IMR-90 (cell line): Measurements from ENCODE around the gene KIF3B.

ENCODE experiments used
- CTCF ChIP-seq: conservative IDR thresholded peaks from 2 replicates; pipeline ENCODE4 v1.5.1; 2012; ENCODE audit warnings: mild to moderate bottlenecking, low read depth, low read length, improper control_type of control experiment
- MAFK ChIP-seq: IDR thresholded peaks from 2 replicates; pipeline ENCODE4 v1.6.1; 2012; ENCODE audit warnings: low read depth, low read length, improper control_type of control experiment
- MAZ ChIP-seq: IDR thresholded peaks from 2 replicates; pipeline ENCODE4 v1.6.1; 2012; ENCODE audit warnings: low read depth, mild to moderate bottlenecking, low read length, improper control_type of control experiment, moderate library complexity, borderline replicate concordance
- MXI1 ChIP-seq: IDR thresholded peaks from 2 replicates; pipeline ENCODE4 v1.6.1; 2012; ENCODE audit warnings: low read depth, mild to moderate bottlenecking, low read length, moderate library complexity, borderline replicate concordance
- POLR2A ChIP-seq: IDR thresholded peaks from 2 replicates; pipeline ENCODE4 v1.6.1; 2012; ENCODE audit warnings: mild to moderate bottlenecking, low read depth, low read length
- RAD21 ChIP-seq: IDR thresholded peaks from 2 replicates; pipeline ENCODE4 v1.6.1; 2012; ENCODE audit warnings: low read length, improper control_type of control experiment
- SMC3 ChIP-seq: fragments of 150-350 bp; IDR thresholded peaks from 2 replicates; pipeline ENCODE4 v1.6.1; 2016; ENCODE audit warnings: low read depth, mild to moderate bottlenecking, antibody characterized with exemption, low read length, moderate library complexity
- USF2 ChIP-seq: fragments of 150-350 bp; IDR thresholded peaks from 2 replicates; pipeline ENCODE4 v1.6.1; 2017; ENCODE audit warnings: mild to moderate bottlenecking, antibody characterized with exemption, low read length, low read depth

- TF ChIP-seq CTCF (no peak), POLR2A (no peak), USF2 (no peak), SMC3 (no peak), MAZ (no peak), RAD21 (no peak), MXI1 (no peak), MAFK (no peak)
These were observed 46.2 kb upstream of the KIF3B start for GRCh38 chr20:32231245-32231644.
